Measurements from ENCODE around the gene ARNT2. TPM values are rescaled to one million over a fixed set of nuclear protein-coding genes. Genes with fewer than 3 reads are reported as not detected.

Gene ARNT2
- total and polyA plus RNA-seq, 4 experiments from 2014 or later: not detected

DNA sequence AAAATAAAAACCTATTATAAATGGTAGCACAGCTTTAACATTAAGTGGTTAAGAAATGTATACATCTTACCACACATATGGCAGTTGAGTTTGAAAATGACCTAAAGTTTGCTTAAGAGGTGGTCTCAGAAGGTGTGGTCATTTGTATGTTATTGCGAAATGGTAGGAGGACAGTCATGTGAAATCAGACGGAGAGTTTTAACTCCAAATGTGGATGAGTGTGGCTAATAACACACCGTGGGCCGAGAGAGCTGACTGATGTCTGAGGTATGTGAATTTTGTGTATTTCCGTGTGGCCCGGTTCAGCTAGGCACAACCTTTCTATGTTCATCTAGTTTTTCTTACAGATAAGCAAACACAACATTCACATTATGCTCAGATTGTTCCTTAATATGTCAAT lies 71.9 kb downstream of the ARNT2 start:
- H3K27me3 Mint-ChIP-seq: peaks cover 11 to 17% of the 10 kb centered on the region in 2 donors
- H3K27ac ChIP-seq (ENCODE audit: low read depth, low read length): no peak overlapping the region
- H3K4me1 ChIP-seq (ENCODE audit: insufficient read depth, low read length): no peaks in the 10 kb centered on the region
- no peak overlapping the region for H3K27ac Mint-ChIP-seq
- H3K4me1 Mint-ChIP-seq: no peaks in the 10 kb centered on the region
- ChIA-PET POLR2A (ENCODE audit: partially characterized antibody) (no interaction called here), CTCF (ENCODE audit: partially characterized antibody) (no interaction called here)
- no peaks in the 10 kb centered on the region for H3K36me3 ChIP-seq (ENCODE audit: insufficient read depth, low read length)
- H3K36me3 Mint-ChIP-seq: no peaks in the 10 kb centered on the region
- no peaks in the 10 kb centered on the region for H3K27me3 ChIP-seq (ENCODE audit: insufficient read depth, low read length)
- no peak overlapping the region for H3K4me3 Mint-ChIP-seq
- intact Hi-C loops (cut with micrococcal nuclease): no loop called here
- DNase-seq: no peak
- H3K4me3 ChIP-seq (ENCODE audit: low read length in 2 of 2): no peak overlapping the region
- H3K9me3 ChIP-seq (ENCODE audit: control insufficient read depth in 1 of 2, low read length in 2 of 2): no peaks in the 10 kb centered on the region
- peaks cover 0 to 23% (median 3%) of the 10 kb centered on the region in 8 donors for H3K9me3 Mint-ChIP-seq

DNA sequence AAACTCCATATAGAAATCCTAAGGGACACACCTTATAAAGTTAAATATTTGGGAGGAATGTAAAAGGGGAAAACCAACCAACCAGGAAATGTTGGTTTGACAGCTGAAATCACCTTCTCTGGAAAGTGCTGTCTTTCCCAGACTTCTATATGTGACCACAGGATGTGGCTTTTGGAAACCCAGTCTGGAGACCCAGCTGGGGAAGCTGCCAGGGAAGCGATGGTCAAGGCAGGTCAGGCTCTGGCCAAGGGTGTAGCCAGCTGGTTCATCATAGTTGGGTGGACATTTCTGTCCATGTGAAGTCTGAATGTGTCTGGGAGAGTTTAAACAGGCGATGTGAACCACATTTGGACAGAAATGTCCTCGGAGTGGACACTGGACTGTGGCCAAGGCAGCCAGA lies 73.9 kb downstream of the ARNT2 start:
- no peak for DNase-seq
- Mint-ChIP-seq H3K36me3 (no peaks in the 10 kb centered on the region), H3K9me3 (peaks cover 0 to 23% (median 3%) of the 10 kb centered on the region in 8 donors), H3K27ac (no peak overlapping the region), H3K4me1 (no peaks in the 10 kb centered on the region), H3K4me3 (no peak overlapping the region), H3K27me3 (peaks cover 0 to 10% of the 10 kb centered on the region in 2 donors)
- CTCF ChIA-PET (ENCODE audit: partially characterized antibody): no interaction called here
- intact Hi-C loops (cut with micrococcal nuclease): no loop called here
- Histone ChIP-seq H3K9me3 (ENCODE audit: control insufficient read depth in 1 of 2, low read length in 2 of 2) (no peaks in the 10 kb centered on the region), H3K4me3 (ENCODE audit: low read length in 2 of 2) (no peak overlapping the region), H3K27me3 (ENCODE audit: insufficient read depth, low read length) (no peaks in the 10 kb centered on the region), H3K4me1 (ENCODE audit: insufficient read depth, low read length) (no peaks in the 10 kb centered on the region), H3K36me3 (ENCODE audit: insufficient read depth, low read length) (no peaks in the 10 kb centered on the region), H3K27ac (ENCODE audit: low read depth, low read length) (no peak overlapping the region)
- POLR2A ChIA-PET (ENCODE audit: partially characterized antibody): no interaction called here

DNA sequence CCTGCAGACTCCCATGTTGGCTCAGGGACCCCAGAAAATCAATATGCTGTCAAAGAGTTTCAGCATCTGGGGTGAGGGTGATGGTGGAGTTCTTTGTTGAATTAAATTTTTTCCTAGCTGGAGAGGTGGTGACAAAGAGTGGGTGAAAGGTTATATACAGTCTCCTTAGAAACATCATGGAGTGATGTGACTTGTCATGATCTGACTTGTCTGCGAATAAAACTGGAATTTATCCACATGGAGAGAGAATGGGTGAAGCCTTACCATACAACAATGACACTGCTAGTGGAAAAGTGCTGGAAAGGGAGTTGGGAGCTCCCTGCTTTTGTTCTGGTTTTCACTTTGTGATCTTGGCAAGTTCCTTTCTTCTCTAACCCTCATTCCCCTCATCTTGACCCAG lies 75.0 kb downstream of the ARNT2 start:
- DNase-seq: no peak
- no peak overlapping the region for H3K27ac ChIP-seq (ENCODE audit: low read depth, low read length)
- no peaks in the 10 kb centered on the region for H3K4me1 ChIP-seq (ENCODE audit: insufficient read depth, low read length)
- H3K9me3 ChIP-seq (ENCODE audit: control insufficient read depth in 1 of 2, low read length in 2 of 2): no peaks in the 10 kb centered on the region
- H3K27ac Mint-ChIP-seq: no peak overlapping the region
- ChIA-PET POLR2A (ENCODE audit: partially characterized antibody) (no interaction called here), CTCF (ENCODE audit: partially characterized antibody) (interaction anchor here (1.4 to 2.5 kb wide), 3 partner anchors 10 to 23 kb away, joined by 3 to 9 read pairs (median 3); no protein-coding TSS in a partner anchor)
- no peaks in the 10 kb centered on the region for H3K4me1 Mint-ChIP-seq
- intact Hi-C loops (cut with micrococcal nuclease): no loop called here
- no peaks in the 10 kb centered on the region for H3K27me3 ChIP-seq (ENCODE audit: insufficient read depth, low read length)
- H3K4me3 ChIP-seq (ENCODE audit: low read length in 2 of 2): no peak overlapping the region
- peaks cover 0 to 5% of the 10 kb centered on the region in 2 donors for H3K27me3 Mint-ChIP-seq
- H3K9me3 Mint-ChIP-seq: peaks cover 0 to 23% (median 3%) of the 10 kb centered on the region in 8 donors
- H3K4me3 Mint-ChIP-seq: no peak overlapping the region
- no peaks in the 10 kb centered on the region for H3K36me3 ChIP-seq (ENCODE audit: insufficient read depth, low read length)
- no peaks in the 10 kb centered on the region for H3K36me3 Mint-ChIP-seq

DNA sequence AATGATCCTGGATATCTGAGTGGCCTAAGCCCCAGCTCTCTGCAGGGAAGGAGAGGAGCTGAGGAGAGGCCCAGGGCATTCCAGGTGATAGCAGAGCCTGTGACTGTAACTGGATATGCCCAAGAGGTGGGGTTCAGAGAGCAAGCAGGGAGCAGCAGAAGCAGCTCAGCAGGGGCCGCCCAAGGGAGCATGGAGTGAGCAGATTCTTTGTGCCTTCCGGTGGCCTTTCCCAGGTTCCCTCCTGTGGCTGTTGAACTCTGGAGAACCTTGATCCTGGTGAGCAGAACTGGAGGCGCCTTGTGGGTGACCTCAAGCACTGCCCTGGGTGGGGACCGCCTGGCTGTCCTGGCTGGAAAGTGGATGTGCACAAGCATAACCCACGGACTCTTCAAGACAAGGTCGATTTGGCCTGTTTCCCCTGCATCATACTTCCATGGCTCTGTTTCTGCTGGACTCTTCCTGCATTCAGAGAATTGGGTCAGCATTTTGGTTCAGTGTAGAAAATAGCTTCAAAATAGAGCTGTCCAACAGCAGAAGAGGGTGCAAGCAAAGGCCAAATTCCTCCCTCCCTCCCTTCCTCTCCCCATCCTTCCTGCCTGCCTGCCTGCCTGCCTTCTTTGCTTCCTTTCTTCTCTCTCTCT lies 76.1 kb downstream of the ARNT2 start:
- no peaks in the 10 kb centered on the region for H3K4me1 ChIP-seq (ENCODE audit: insufficient read depth, low read length)
- ChIA-PET POLR2A (ENCODE audit: partially characterized antibody) (no interaction called here), CTCF (ENCODE audit: partially characterized antibody) (interaction anchor here (1.3 to 2.5 kb wide), 4 partner anchors 9 to 296 kb away, joined by 3 to 9 read pairs (median 4); no protein-coding TSS in a partner anchor)
- H3K9me3 ChIP-seq (ENCODE audit: control insufficient read depth in 1 of 2, low read length in 2 of 2): no peaks in the 10 kb centered on the region
- Mint-ChIP-seq H3K27me3 (peaks cover 0 to 10% of the 10 kb centered on the region in 2 donors), H3K4me3 (no peak overlapping the region), H3K4me1 (peaks cover 0 to under 1% (median 0%) of the 10 kb centered on the region in 4 donors), H3K27ac (peak overlapping the region in 1 of 7 donors; percentile 80), H3K36me3 (no peaks in the 10 kb centered on the region), H3K9me3 (peaks cover 0 to 18% (median 3%) of the 10 kb centered on the region in 8 donors)
- intact Hi-C loops (cut with micrococcal nuclease): no loop called here
- H3K27me3 ChIP-seq (ENCODE audit: insufficient read depth, low read length): no peaks in the 10 kb centered on the region
- no peak for DNase-seq
- no peaks in the 10 kb centered on the region for H3K36me3 ChIP-seq (ENCODE audit: insufficient read depth, low read length)
- H3K4me3 ChIP-seq (ENCODE audit: low read length in 2 of 2): no peak overlapping the region
- H3K27ac ChIP-seq (ENCODE audit: low read depth, low read length): no peak overlapping the region

DNA sequence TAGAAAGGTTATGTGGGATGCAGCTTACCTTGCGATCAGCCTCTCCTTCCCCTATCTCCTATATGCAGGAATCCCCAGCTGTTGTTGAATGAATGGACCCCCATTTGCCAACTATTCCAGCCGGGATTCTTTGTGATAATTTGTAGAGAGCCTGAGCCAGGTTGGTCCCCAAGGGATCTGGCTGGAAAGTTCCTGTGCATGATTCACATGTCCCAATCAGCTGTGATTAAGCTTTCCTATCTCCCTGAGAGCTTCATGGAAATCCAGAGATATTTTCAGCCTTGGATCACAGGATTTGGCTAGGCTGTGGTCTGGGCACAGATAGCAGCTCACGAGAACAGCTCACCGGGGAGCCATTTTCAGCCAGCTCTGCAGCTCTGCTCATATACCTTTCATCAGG lies 76.7 kb downstream of the ARNT2 start:
- CTCF ChIA-PET (ENCODE audit: partially characterized antibody): interaction anchor here (1.3 to 2.5 kb wide), 2 partner anchors 25 to 295 kb away, joined by 4 to 9 read pairs; no protein-coding TSS in a partner anchor
- H3K9me3 Mint-ChIP-seq: peaks cover 0 to 12% (median 3%) of the 10 kb centered on the region in 8 donors

DNA sequence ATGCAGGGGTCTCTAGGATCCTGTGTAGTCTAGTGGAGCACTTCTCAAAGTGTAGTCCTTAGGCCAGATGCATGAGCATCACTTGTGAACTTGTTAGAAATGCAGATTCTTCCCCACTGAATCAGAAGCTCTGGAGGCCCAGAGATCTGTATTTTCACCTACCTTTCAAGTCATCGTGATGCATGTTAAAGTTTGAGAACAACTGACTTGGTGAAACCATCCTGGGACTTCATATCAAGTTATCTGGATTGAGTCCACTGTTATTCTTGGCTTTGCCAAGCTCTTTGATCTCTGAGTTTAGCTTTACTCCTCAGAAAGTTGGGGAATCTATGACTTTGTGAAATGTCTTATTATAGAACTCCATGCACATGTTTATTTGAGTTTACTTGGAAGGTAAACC lies 78.5 kb downstream of the ARNT2 start:
- no peaks in the 10 kb centered on the region for H3K27me3 ChIP-seq (ENCODE audit: insufficient read depth, low read length)
- H3K4me1 Mint-ChIP-seq: peaks cover 0 to 2% (median 0%) of the 10 kb centered on the region in 4 donors
- ChIA-PET POLR2A (ENCODE audit: partially characterized antibody) (no interaction called here), CTCF (ENCODE audit: partially characterized antibody) (no interaction called here)
- H3K27me3 Mint-ChIP-seq: peaks cover 0 to 14% of the 10 kb centered on the region in 2 donors
- no peaks in the 10 kb centered on the region for H3K36me3 ChIP-seq (ENCODE audit: insufficient read depth, low read length)
- H3K9me3 Mint-ChIP-seq: no peaks in the 10 kb centered on the region
- no peak overlapping the region for H3K4me3 Mint-ChIP-seq
- no peaks in the 10 kb centered on the region for H3K4me1 ChIP-seq (ENCODE audit: insufficient read depth, low read length)
- H3K27ac Mint-ChIP-seq: no peak overlapping the region
- H3K36me3 Mint-ChIP-seq: no peaks in the 10 kb centered on the region
- DNase-seq: no peak
- no peak overlapping the region for H3K27ac ChIP-seq (ENCODE audit: low read depth, low read length)
- intact Hi-C loops (cut with micrococcal nuclease): no loop called here
- no peaks in the 10 kb centered on the region for H3K9me3 ChIP-seq (ENCODE audit: control insufficient read depth in 1 of 2, low read length in 2 of 2)
- H3K4me3 ChIP-seq (ENCODE audit: low read length in 2 of 2): no peak overlapping the region

More for the DNA sequence above, 76.7 kb downstream of the ARNT2 start:
- Histone ChIP-seq H3K9me3 (ENCODE audit: control insufficient read depth in 1 of 2, low read length in 2 of 2) (no peaks in the 10 kb centered on the region), H3K4me1 (ENCODE audit: insufficient read depth, low read length) (no peaks in the 10 kb centered on the region), H3K27me3 (ENCODE audit: insufficient read depth, low read length) (no peaks in the 10 kb centered on the region), H3K36me3 (ENCODE audit: insufficient read depth, low read length) (no peaks in the 10 kb centered on the region), H3K4me3 (ENCODE audit: low read length in 2 of 2) (no peak overlapping the region), H3K27ac (ENCODE audit: low read depth, low read length) (no peak overlapping the region)
- H3K27me3 Mint-ChIP-seq: peaks cover 0 to 10% of the 10 kb centered on the region in 2 donors
- no peaks in the 10 kb centered on the region for H3K36me3 Mint-ChIP-seq
- H3K27ac Mint-ChIP-seq: peak overlapping the region in 1 of 7 donors; percentile 80
- intact Hi-C loops (cut with micrococcal nuclease): no loop called here
- no peak for DNase-seq
- POLR2A ChIA-PET (ENCODE audit: partially characterized antibody): no interaction called here
- peaks cover 0 to 2% (median 0%) of the 10 kb centered on the region in 4 donors for H3K4me1 Mint-ChIP-seq
- H3K4me3 Mint-ChIP-seq: no peak overlapping the region

DNA sequence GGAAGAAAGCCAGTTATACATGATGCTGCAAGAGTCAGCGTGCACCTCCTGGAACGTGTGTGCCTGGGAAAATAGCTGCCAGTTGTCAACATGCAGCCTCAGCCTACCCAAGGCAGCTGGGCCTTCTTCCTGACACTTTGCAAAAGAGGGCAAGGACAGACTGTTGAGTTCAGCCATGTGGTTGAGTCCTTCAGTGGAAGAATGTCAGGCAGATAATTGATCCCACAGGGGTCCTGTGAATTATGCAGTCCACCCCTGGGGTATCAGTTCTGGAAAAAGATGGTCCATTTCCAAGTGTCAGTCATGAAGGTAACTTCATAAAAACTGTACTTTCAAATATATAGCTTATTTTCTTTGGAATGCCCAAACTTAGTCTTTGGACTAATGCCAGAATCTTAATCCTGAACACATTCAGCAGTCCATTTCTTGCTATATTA lies 79.6 kb downstream of the ARNT2 start:
- Mint-ChIP-seq H3K9me3 (no peaks in the 10 kb centered on the region), H3K27ac (no peak overlapping the region), H3K4me1 (peaks cover 0 to 2% (median 0%) of the 10 kb centered on the region in 4 donors), H3K4me3 (no peak overlapping the region), H3K36me3 (no peaks in the 10 kb centered on the region), H3K27me3 (peaks cover 0 to 14% of the 10 kb centered on the region in 2 donors)
- H3K27me3 ChIP-seq (ENCODE audit: insufficient read depth, low read length): no peaks in the 10 kb centered on the region
- no peaks in the 10 kb centered on the region for H3K4me1 ChIP-seq (ENCODE audit: insufficient read depth, low read length)
- no peak for DNase-seq
- H3K36me3 ChIP-seq (ENCODE audit: insufficient read depth, low read length): no peaks in the 10 kb centered on the region
- no peaks in the 10 kb centered on the region for H3K9me3 ChIP-seq (ENCODE audit: control insufficient read depth in 1 of 2, low read length in 2 of 2)
- no peak overlapping the region for H3K4me3 ChIP-seq (ENCODE audit: low read length in 2 of 2)
- H3K27ac ChIP-seq (ENCODE audit: low read depth, low read length): no peak overlapping the region
- intact Hi-C loops (cut with micrococcal nuclease): no loop called here
- ChIA-PET CTCF (ENCODE audit: partially characterized antibody) (interaction anchor here (0.7 kb wide), 1 partner anchor 12 kb away, joined by 3 read pairs; no protein-coding TSS in a partner anchor), POLR2A (ENCODE audit: partially characterized antibody) (no interaction called here)
